ENCODE measurements around the gene TCF12. TPM values are rescaled to one million over a fixed set of nuclear protein-coding genes. Genes with fewer than 3 reads are reported as not detected.

Gene TCF12
- total RNA-seq, 4 donors from 2014 or later = 108 to 177 (median 148) TPM

DNA sequence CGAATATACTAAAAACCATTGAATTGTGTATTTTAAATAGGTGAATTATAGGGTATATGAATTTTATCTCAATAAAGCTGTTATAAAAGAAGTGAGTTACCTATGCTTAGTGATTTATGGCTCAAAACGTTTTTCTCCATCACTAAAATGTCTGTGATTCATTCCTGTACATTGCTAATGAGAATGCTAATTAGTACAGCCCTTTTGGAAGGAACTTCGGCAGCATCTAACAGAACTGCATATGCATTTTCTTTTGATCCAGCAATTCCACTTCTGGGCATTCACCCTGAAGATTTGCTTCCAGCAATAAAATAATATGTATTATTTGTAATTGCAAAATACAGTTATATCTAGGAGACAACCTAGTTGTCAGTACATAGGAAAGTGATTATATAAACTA is 53.6 kb downstream of the TCF12 start:
- no peaks in the 10 kb centered on the region for H3K36me3 ChIP-seq
- peaks cover 17 to 55% (median 46%) of the 10 kb centered on the region in 4 donors for H3K4me1 ChIP-seq
- no peak overlapping the region for H3K4me3 ChIP-seq
- DNase-seq (ENCODE audit: extremely low spot score) = no peak
- H3K27me3 ChIP-seq = no peaks in the 10 kb centered on the region
- H3K27ac ChIP-seq (replicated peaks in 1 of 4) = no peak overlapping the region
- WGBS = 63% methylated on average over 3 of the region's 3 CpGs
- TF ChIP-seq POLR2A (IDR thresholded peaks at IDR 0.05; ENCODE audit: low read depth) = no peak
- no peak for TF ChIP-seq POLR2AphosphoS5 (IDR thresholded peaks at IDR 0.05)
- TF ChIP-seq, protein P1, sequence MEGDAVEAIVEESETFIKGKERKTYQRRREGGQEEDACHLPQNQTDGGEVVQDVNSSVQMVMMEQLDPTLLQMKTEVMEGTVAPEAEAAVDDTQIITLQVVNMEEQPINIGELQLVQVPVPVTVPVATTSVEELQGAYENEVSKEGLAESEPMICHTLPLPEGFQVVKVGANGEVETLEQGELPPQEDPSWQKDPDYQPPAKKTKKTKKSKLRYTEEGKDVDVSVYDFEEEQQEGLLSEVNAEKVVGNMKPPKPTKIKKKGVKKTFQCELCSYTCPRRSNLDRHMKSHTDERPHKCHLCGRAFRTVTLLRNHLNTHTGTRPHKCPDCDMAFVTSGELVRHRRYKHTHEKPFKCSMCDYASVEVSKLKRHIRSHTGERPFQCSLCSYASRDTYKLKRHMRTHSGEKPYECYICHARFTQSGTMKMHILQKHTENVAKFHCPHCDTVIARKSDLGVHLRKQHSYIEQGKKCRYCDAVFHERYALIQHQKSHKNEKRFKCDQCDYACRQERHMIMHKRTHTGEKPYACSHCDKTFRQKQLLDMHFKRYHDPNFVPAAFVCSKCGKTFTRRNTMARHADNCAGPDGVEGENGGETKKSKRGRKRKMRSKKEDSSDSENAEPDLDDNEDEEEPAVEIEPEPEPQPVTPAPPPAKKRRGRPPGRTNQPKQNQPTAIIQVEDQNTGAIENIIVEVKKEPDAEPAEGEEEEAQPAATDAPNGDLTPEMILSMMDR (IDR thresholded peaks at IDR 0.05) = no peak
- no peak for TF ChIP-seq EP300 (IDR thresholded peaks at IDR 0.05)
- intact Hi-C loops (cut with DNase I) = no loop called here
- no peaks in the 10 kb centered on the region for H3K9me3 ChIP-seq

DNA sequence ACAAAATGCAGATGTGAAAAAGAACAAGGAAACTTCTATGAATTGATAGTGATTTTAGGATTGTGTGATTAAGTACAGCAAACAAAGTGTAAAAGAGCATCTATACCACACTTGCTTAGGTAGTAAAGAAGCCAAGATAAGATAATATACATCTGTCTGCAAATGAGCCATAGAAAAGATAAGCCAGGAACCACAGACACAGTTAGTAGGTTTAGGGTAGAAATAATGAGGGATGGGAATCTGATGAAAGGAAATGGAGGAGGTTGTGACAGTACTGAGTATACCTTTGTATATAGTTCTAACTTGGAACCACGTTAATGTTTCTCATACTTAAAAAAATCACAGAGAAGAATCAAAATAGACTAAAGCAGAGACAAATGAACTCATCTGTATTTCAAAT is 54.0 kb downstream of the TCF12 start:
- TF ChIP-seq, protein P1 (IDR thresholded peaks at IDR 0.05) = no peak
- TF ChIP-seq POLR2AphosphoS5 (IDR thresholded peaks at IDR 0.05) = no peak
- no peak for TF ChIP-seq EP300 (IDR thresholded peaks at IDR 0.05)
- no peak for TF ChIP-seq POLR2A (IDR thresholded peaks at IDR 0.05; ENCODE audit: low read depth)
- Histone ChIP-seq H3K4me1 (peaks cover 13 to 55% (median 42%) of the 10 kb centered on the region in 4 donors), H3K27me3 (no peaks in the 10 kb centered on the region), H3K4me3 (no peak overlapping the region), H3K9me3 (no peaks in the 10 kb centered on the region), H3K27ac (replicated peaks in 1 of 4) (no peak overlapping the region), H3K36me3 (no peaks in the 10 kb centered on the region)
- intact Hi-C loops (cut with DNase I) = no loop called here
- 24% methylated on average over 1 of the region's 1 CpG for WGBS
- no peak for DNase-seq (ENCODE audit: extremely low spot score)

DNA sequence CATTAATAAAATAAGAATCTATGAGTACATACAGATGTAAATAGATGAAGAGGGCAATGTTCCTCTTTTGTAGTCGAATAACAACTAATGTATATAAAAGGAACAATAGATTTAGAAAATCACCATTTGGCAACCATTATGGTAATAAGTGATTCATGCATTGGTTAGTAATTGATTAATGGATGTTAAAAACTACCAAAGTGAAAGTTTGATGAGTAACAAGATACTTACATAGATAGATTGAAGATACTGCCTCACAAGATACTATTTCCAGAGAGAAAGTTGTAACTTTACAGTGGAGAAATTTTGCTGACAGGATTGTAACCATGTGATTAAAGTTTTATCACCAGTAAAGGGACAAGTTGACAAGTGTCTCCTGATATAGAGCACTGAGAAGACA is 55.0 kb downstream of the TCF12 start:
- 86% methylated on average over 1 of the region's 1 CpG for WGBS
- TF ChIP-seq, protein P1 (IDR thresholded peaks at IDR 0.05) = no peak
- TF ChIP-seq EP300 (IDR thresholded peaks at IDR 0.05) (no peak), POLR2A (IDR thresholded peaks at IDR 0.05; ENCODE audit: low read depth) (no peak), POLR2AphosphoS5 (IDR thresholded peaks at IDR 0.05) (no peak)
- Histone ChIP-seq H3K27ac (replicated peaks in 1 of 4) (no peak overlapping the region), H3K27me3 (no peaks in the 10 kb centered on the region), H3K4me3 (no peak overlapping the region), H3K4me1 (peaks cover 11 to 51% (median 32%) of the 10 kb centered on the region in 4 donors), H3K36me3 (no peaks in the 10 kb centered on the region), H3K9me3 (no peaks in the 10 kb centered on the region)
- DNase-seq (ENCODE audit: extremely low spot score) = no peak
- intact Hi-C loops (cut with DNase I) = no loop called here

DNA sequence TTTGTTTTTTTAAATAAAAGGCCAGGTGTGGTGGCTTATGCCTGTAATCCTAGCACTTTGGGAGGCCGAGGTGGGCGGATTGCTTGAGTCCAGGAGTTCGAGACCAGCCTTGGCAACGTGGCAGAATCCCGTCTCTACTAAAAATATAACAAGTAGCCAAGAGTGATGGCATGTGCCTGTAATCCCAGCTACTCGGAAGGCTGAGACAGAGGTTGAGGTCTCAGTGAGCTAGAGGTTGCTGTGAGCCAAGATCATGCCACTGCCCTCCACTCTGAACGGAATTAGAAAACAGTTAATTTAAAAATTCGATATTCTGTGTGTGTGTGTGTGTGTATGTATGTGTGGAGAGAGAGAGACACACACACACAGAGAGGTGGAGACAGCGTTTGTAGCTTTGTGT is 58.8 kb downstream of the TCF12 start:
- intact Hi-C loops (cut with DNase I) = no loop called here
- Histone ChIP-seq H3K27me3 (no peaks in the 10 kb centered on the region), H3K4me3 (no peak overlapping the region), H3K36me3 (no peaks in the 10 kb centered on the region), H3K4me1 (peaks cover 11 to 40% (median 34%) of the 10 kb centered on the region in 4 donors), H3K27ac (replicated peaks in 1 of 4) (no peak overlapping the region), H3K9me3 (no peaks in the 10 kb centered on the region)
- no peak for DNase-seq (ENCODE audit: extremely low spot score)
- WGBS = 83% methylated on average over 9 of the region's 9 CpGs
- TF ChIP-seq, protein P1 (IDR thresholded peaks at IDR 0.05) = no peak
- TF ChIP-seq POLR2AphosphoS5 (IDR thresholded peaks at IDR 0.05) (no peak), POLR2A (IDR thresholded peaks at IDR 0.05; ENCODE audit: low read depth) (no peak), EP300 (IDR thresholded peaks at IDR 0.05) (no peak)

Measured in esophagus muscularis mucosa (tissue), 4 donors.